Smooth muscle cell (in vitro differentiated cells): ENCODE results near the gene RAB41. TPM values are rescaled to one million over a fixed set of nuclear protein-coding genes. Genes with fewer than 3 reads are reported as not detected.

ENCODE experiments used
- DNase-seq: peaks from one replicate; lab custom pipeline; 2025; ENCODE audit not compliant: unreplicated experiment; lab: John Stamatoyannopoulos, UW
- H2AFZ ChIP-seq: fragments of 200-600 bp; sonication (generic); 2 replicates; pipeline ENCODE4 v1.6.0; 2016; ENCODE audit warnings: antibody characterized with exemption, low read depth, mild to moderate bottlenecking
- H3F3A ChIP-seq: fragments of 200-600 bp; sonication (generic); 2 replicates; pipeline ENCODE4 v1.6.0; 2017; ENCODE audit warnings: antibody characterized with exemption, low read depth
- H3K27ac ChIP-seq: fragments of 200-600 bp; sonication (generic); 2 replicates; pipeline ENCODE4 v1.5.1; 2016; ENCODE audit warnings: low read depth, mild to moderate bottlenecking
- H3K27me3 ChIP-seq: fragments of 200-600 bp; sonication (generic); 2 replicates; pipeline ENCODE4 v1.6.1; 2016; ENCODE audit warnings: low read depth, mild to moderate bottlenecking
- H3K36me3 ChIP-seq: fragments of 200-600 bp; sonication (generic); 2 replicates; pipeline ENCODE4 v1.5.1; 2016; ENCODE audit warnings: low read depth
- H3K4me1 ChIP-seq: fragments of 200-600 bp; sonication (generic); 2 replicates; pipeline ENCODE4 v1.5.1; 2016; ENCODE audit warnings: low read depth
- H3K4me2 ChIP-seq: fragments of 200-600 bp; sonication (generic); 2 replicates; pipeline ENCODE4 v1.6.0; 2016; ENCODE audit warnings: mild to moderate bottlenecking
- H3K4me3 ChIP-seq: fragments of 200-600 bp; sonication (generic); 2 replicates; pipeline ENCODE4 v1.5.1; 2016; ENCODE audit warnings: mild to moderate bottlenecking
- H3K79me2 ChIP-seq: fragments of 200-600 bp; sonication (generic); 2 replicates; pipeline ENCODE4 v1.6.0; 2016; ENCODE audit warnings: low read depth, mild to moderate bottlenecking
- H3K9ac ChIP-seq: fragments of 200-600 bp; sonication (generic); 2 replicates; pipeline ENCODE4 v1.6.0; 2016; ENCODE audit warnings: low read depth
- H3K9me3 ChIP-seq: fragments of 200-600 bp; sonication (generic); replicated peaks from 2 replicates; pipeline ENCODE4 v1.5.1; 2016; ENCODE audit warnings: low read depth
- H4K20me1 ChIP-seq: fragments of 200-600 bp; sonication (generic); 2 replicates; pipeline ENCODE4 v1.6.0; 2016; ENCODE audit warnings: low read depth
- WGBS: methylation state at CpG from one replicate; pipeline ENCODE4 v1.1.7; 2016; ENCODE audit warnings: low lambda C conversion rate; 5-methylcytosine and 5-hydroxymethylcytosine counted together
- polyA plus RNA-seq: library from polyadenylated mRNA; unstranded; fragments of >200 nt; fragmentation: Nextera tagmentation; extraction: Ambion mirVana; gene quantifications from 2 replicates; pipeline ENCODE4 v1.2.1, GENCODE V29; 2016
- total RNA-seq: library from RNA; depleted of rRNA; stranded (reverse); fragments of >200 nt; gene quantifications from 2 replicates; pipeline ENCODE4 v1.2.3, GENCODE V29; 2014
- TF ChIP-seq, protein P1 (sequence below): fragments of 200-600 bp; sonication (generic); IDR thresholded peaks from 2 replicates; pipeline ENCODE4 v1.5.1; 2017; ENCODE audit warnings: borderline replicate concordance, mild to moderate bottlenecking, antibody characterized with exemption; ENCODE audit not compliant: insufficient read depth, poor library complexity, severe bottlenecking

The RAB41 gene
- total and polyA plus RNA-seq, 2 experiments from 2014 or later, result 0.19 TPM; not detected in 1

DNA sequence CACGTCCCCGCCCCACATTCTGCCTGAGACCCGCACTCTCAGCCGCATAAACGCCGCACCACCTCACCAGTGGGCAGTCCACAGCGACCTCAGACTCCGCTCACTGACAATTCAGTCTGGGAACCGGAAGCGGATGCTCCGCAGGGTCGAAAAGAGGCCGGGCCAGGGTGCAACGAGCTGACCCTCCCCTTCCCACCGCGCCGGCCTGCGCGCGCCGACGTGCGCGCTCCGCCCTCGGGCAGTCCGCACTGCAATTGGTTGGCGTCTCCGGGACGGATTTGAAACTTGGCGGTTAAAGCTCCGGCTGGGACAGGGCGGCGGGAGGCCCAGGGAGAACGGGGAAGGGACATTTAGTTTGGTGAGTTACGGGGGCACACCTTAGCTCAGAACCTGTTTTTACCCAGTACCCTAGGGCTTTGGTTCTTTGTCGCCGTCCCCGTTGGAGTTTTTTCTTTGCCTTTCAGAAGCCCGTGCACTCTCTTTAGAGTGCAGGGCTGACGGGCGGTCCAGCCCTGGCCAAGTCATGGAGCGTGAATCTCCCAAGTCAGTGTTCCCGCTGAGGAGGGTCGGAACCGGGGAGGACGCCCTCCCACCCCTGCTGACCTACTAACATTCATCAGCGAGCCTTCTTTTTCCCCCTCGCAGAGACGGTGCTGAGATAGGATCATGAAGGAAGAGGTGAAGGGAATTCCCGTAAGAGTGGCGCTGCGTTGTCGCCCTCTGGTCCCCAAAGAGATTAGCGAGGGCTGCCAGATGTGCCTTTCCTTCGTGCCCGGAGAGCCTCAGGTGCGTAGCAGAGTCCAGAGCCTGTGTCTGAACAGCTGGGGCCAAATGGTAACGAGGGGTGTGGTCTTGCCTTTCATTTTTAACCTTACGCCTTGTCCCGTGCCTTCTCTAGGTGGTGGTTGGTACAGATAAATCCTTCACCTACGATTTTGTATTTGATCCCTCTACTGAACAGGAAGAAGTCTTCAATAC, 8.1 kb downstream of the RAB41 start, which contains the start of the genes KIF4A and PDZD11:
Gene KIF4A, plus strand, starts transcription at position 312 of the 978 bp plus-strand sequence. Its CDS starts 355 bp downstream, at position 667.
Gene PDZD11, minus strand, starts transcription at position 135 of the 978 bp plus-strand sequence. CDS start 586 bp downstream, outside the sequence.
- Histone ChIP-seq H3K4me1 (peaks cover 4% of the 10 kb centered on the region), H2AFZ (peak within 1 kb of the TSS; percentile 94), H3K27ac (no peak within 1 kb of the TSS), H3K27me3 (no peaks in the 10 kb centered on the region), H4K20me1 (no peaks in the 10 kb centered on the region), H3F3A (no peaks in the 10 kb centered on the region), H3K79me2 (peaks cover 18% of the 10 kb centered on the region), H3K4me3 (peak within 1 kb of the TSS; percentile 69), H3K4me2 (peak within 1 kb of the TSS; percentile 87), H3K36me3 (no peaks in the 10 kb centered on the region), H3K9ac (peak within 1 kb of the TSS; percentile 62), H3K9me3 (no peaks in the 10 kb centered on the region)
- 55% methylated on average over 62 of the region's 62 CpGs for WGBS
- peak; percentile 36 for DNase-seq
- TF ChIP-seq, protein P1, sequence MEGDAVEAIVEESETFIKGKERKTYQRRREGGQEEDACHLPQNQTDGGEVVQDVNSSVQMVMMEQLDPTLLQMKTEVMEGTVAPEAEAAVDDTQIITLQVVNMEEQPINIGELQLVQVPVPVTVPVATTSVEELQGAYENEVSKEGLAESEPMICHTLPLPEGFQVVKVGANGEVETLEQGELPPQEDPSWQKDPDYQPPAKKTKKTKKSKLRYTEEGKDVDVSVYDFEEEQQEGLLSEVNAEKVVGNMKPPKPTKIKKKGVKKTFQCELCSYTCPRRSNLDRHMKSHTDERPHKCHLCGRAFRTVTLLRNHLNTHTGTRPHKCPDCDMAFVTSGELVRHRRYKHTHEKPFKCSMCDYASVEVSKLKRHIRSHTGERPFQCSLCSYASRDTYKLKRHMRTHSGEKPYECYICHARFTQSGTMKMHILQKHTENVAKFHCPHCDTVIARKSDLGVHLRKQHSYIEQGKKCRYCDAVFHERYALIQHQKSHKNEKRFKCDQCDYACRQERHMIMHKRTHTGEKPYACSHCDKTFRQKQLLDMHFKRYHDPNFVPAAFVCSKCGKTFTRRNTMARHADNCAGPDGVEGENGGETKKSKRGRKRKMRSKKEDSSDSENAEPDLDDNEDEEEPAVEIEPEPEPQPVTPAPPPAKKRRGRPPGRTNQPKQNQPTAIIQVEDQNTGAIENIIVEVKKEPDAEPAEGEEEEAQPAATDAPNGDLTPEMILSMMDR, result no peak

DNA sequence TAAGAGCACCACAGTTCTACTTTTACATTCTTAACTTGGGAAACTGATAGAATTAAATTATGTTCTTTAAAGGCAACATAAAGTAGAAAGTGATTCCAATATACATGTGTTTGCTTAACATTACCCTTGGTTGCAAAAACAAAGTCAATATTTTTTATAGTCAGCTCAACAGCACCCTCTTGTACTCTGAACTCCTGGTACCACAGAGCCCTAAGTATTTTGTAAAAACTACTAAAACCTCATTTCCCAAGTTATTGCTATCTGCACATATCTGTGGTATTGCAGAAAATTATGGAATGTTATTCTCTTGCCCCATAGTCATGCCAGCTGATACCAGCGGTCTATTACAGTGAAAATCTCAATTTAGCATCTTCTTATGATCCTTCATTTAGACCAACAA, 10.8 kb downstream of the RAB41 start:
- Histone ChIP-seq H4K20me1 (no peaks in the 10 kb centered on the region), H3K27me3 (no peaks in the 10 kb centered on the region), H3K36me3 (no peaks in the 10 kb centered on the region), H3F3A (no peaks in the 10 kb centered on the region), H3K27ac (no peak overlapping the region), H2AFZ (no peak overlapping the region), H3K79me2 (peaks cover 18% of the 10 kb centered on the region), H3K4me3 (no peak overlapping the region), H3K4me2 (no peak overlapping the region), H3K4me1 (peaks cover 4% of the 10 kb centered on the region), H3K9ac (no peak overlapping the region), H3K9me3 (no peaks in the 10 kb centered on the region)
- WGBS, result 0% methylated on average over 1 of the region's 1 CpG
- TF ChIP-seq, protein P1, result no peak
- DNase-seq, result no peak

DNA sequence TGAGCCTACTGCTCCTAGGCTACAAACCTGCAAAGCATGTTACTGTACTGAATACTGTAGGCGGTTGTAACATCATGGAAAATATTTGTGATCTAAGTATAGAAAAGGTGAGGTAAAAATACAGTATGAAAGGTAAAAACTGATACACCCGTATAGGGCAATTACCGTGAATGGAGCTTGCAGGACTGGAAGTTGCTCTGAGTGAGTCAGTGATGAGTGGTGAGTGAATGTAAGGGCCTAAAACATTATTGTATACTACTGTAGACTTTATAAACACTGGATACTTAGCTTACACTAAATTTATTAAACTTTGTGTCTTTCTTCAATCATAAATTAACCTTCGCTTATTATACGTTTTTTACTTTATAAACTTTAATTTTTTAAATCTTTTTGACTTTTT, 11.6 kb downstream of the RAB41 start:
- TF ChIP-seq, protein P1, result no peak
- H3K36me3 ChIP-seq, result no peaks in the 10 kb centered on the region
- WGBS, result 83% methylated on average over 5 of the region's 5 CpGs
- DNase-seq, result no peak
- no peak overlapping the region for H3K27ac ChIP-seq
- H3K9me3 ChIP-seq, result no peaks in the 10 kb centered on the region
- peaks cover 18% of the 10 kb centered on the region for H3K79me2 ChIP-seq
- no peak overlapping the region for H3K4me2 ChIP-seq
- no peaks in the 10 kb centered on the region for H3K27me3 ChIP-seq
- H3K9ac ChIP-seq, result no peak overlapping the region
- no peaks in the 10 kb centered on the region for H3F3A ChIP-seq
- no peaks in the 10 kb centered on the region for H4K20me1 ChIP-seq
- H3K4me1 ChIP-seq, result peaks cover 4% of the 10 kb centered on the region
- no peak overlapping the region for H2AFZ ChIP-seq
- H3K4me3 ChIP-seq, result no peak overlapping the region
